ENCODE results near the gene MRPS26.

- TF ChIP-seq RELA (IDR thresholded peaks at IDR 0.05; ENCODE audit: borderline replicate concordance, partially characterized antibody) (no peak), CTCF (IDR thresholded peaks at IDR 0.05 in 2 of 3, conservative IDR thresholded peaks at IDR 0.05 in 1 of 3; ENCODE audit: control insufficient read depth in 2 of 3, extremely low read depth in 1 of 3, insufficient read depth in 1 of 3, low read depth in 3 of 3, low read length in 3 of 3) (no peak)
Measured at GRCh38 chr20:3080939-3081388, 35.1 kb downstream of the MRPS26 start.

Measured in GM12878 (cell line).